Immature natural killer cell (primary cell): ENCODE results near the gene PCDH20. TPM values are rescaled to one million over a fixed set of nuclear protein-coding genes. Genes with fewer than 3 reads are reported as not detected.

Source experiments
- DNase-seq, 3 donors: peaks; one replicate each; pipeline ENCODE4 v3.0.0; 2022; ENCODE audit warnings: mixed read lengths in 1 of 3
- H3K27ac Mint-ChIP-seq, 6 donors: one replicate each; pipeline ENCODE4 v1.8.0; 2020; ENCODE audit warnings: mixed read lengths in 6 of 6, mild to moderate bottlenecking in 5 of 6, inconsistent platforms in 4 of 6, moderate library complexity in 3 of 6
- H3K27me3 Mint-ChIP-seq, 3 donors: one replicate each; pipeline ENCODE4 v1.8.0; 2020 to 2021; ENCODE audit warnings: low read depth in 3 of 3, mild to moderate bottlenecking in 3 of 3, mixed read lengths in 3 of 3, moderate library complexity in 3 of 3, inconsistent platforms in 1 of 3
- H3K36me3 Mint-ChIP-seq, 3 donors: one replicate each; pipeline ENCODE4 v1.8.0; 2020; ENCODE audit warnings: mixed read lengths in 3 of 3, inconsistent platforms in 2 of 3, mild to moderate bottlenecking in 2 of 3
- H3K4me1 Mint-ChIP-seq, 2 donors: one replicate each; pipeline ENCODE4 v1.8.0; 2020; ENCODE audit warnings: inconsistent platforms in 2 of 2, mild to moderate bottlenecking in 2 of 2, mixed read lengths in 2 of 2, moderate library complexity in 1 of 2
- H3K4me3 Mint-ChIP-seq, 5 donors: one replicate each; pipeline ENCODE4 v1.8.0; 2020; ENCODE audit warnings: mild to moderate bottlenecking in 5 of 5, mixed read lengths in 5 of 5, inconsistent platforms in 3 of 5, moderate library complexity in 3 of 5
- H3K9me3 Mint-ChIP-seq, 6 donors: one replicate each; pipeline ENCODE4 v1.8.0; 2020; ENCODE audit warnings: mild to moderate bottlenecking in 6 of 6, mixed read lengths in 6 of 6, inconsistent platforms in 4 of 6, moderate library complexity in 3 of 6
- polyA plus RNA-seq, 3 donors: library from polyadenylated mRNA; unstranded; fragments of 300-500 nt; fragmentation: Illumina TruSeq; gene quantifications; one replicate each; pipeline ENCODE4 v1.2.3, GENCODE V29; 2021

Gene PCDH20, protein sequence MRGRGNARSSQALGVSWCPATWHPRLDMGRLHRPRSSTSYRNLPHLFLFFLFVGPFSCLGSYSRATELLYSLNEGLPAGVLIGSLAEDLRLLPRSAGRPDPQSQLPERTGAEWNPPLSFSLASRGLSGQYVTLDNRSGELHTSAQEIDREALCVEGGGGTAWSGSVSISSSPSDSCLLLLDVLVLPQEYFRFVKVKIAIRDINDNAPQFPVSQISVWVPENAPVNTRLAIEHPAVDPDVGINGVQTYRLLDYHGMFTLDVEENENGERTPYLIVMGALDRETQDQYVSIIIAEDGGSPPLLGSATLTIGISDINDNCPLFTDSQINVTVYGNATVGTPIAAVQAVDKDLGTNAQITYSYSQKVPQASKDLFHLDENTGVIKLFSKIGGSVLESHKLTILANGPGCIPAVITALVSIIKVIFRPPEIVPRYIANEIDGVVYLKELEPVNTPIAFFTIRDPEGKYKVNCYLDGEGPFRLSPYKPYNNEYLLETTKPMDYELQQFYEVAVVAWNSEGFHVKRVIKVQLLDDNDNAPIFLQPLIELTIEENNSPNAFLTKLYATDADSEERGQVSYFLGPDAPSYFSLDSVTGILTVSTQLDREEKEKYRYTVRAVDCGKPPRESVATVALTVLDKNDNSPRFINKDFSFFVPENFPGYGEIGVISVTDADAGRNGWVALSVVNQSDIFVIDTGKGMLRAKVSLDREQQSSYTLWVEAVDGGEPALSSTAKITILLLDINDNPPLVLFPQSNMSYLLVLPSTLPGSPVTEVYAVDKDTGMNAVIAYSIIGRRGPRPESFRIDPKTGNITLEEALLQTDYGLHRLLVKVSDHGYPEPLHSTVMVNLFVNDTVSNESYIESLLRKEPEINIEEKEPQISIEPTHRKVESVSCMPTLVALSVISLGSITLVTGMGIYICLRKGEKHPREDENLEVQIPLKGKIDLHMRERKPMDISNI
- under 1 TPM in 1 of 3 donors, not detected in 2; 0.03 TPM for polyA plus RNA-seq

GRCh38 chr13:61415749-61416148, at the start of gene PCDH20:
Gene PCDH20 (minus strand): TSS chr13:61415849. CDS start chr13:61415158, 691 bp downstream.
- Mint-ChIP-seq H3K9me3 (peaks cover 10 to 35% (median 18%) of the 10 kb centered on the region in 6 donors), H3K27ac (no peak within 1 kb of the TSS), H3K27me3 (peaks cover 2 to 10% (median 4%) of the 10 kb centered on the region in 3 donors), H3K4me1 (no peaks in the 10 kb centered on the region), H3K36me3 (peaks cover 0 to 4% (median 0%) of the 10 kb centered on the region in 3 donors), H3K4me3 (no peak within 1 kb of the TSS)
- DNase-seq, result no peak

DNA sequence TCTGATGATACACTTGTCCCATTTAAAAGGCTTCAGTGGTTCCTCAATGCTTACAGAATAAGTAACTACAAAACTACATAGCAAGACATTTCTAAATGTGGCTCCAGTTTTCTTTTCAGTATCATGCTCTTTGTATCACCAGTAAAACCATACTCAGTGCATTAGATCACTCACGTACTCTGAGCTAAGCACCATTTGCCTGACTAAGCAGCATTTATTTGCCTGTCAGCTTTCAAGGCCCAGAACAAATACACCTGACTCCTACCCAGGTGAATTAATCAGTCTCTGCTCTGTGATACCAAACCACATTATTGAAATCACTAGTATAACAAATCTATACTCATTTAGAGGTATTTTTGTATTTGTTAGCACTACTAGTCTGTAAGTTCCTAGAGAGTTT, 47.4 kb upstream of the PCDH20 start:
- H3K9me3 Mint-ChIP-seq, result peaks cover 0 to 23% (median 8%) of the 10 kb centered on the region in 6 donors
- H3K4me1 Mint-ChIP-seq, result no peaks in the 10 kb centered on the region
- no peak overlapping the region for H3K4me3 Mint-ChIP-seq
- peaks cover 0 to 3% (median 0%) of the 10 kb centered on the region in 3 donors for H3K36me3 Mint-ChIP-seq
- no peak for DNase-seq
- no peak overlapping the region for H3K27ac Mint-ChIP-seq
- no peaks in the 10 kb centered on the region for H3K27me3 Mint-ChIP-seq

DNA sequence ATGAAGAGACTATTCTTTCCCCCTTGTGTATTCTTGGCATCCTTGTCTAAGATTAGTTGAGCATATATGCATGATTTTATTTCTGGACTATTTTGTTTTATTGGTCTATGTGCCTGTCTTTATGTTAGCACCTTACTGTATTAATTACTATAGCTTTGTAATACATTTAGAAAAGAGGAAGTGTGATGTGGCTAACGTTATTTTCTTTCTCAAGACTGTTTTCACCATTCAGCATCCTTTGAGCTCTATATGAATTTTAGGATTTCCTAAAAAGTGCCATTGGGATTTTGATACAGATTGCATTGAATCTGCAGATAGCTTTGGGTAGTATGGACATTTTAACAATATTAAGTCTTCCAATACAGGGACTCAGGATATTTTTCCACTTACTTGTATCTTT, 37.5 kb upstream of the PCDH20 start:
- no peak overlapping the region for H3K4me3 Mint-ChIP-seq
- H3K27me3 Mint-ChIP-seq, result peaks cover 0 to 2% (median 0%) of the 10 kb centered on the region in 3 donors
- peaks cover 7 to 41% (median 18%) of the 10 kb centered on the region in 6 donors for H3K9me3 Mint-ChIP-seq
- H3K36me3 Mint-ChIP-seq, result peaks cover 0 to 4% (median 0%) of the 10 kb centered on the region in 3 donors
- H3K27ac Mint-ChIP-seq, result no peak overlapping the region
- no peak for DNase-seq
- H3K4me1 Mint-ChIP-seq, result no peaks in the 10 kb centered on the region

GRCh38 chr13:61432029-61432428, 16.4 kb upstream of the PCDH20 start:
- no peak overlapping the region for H3K4me3 Mint-ChIP-seq
- H3K36me3 Mint-ChIP-seq, result no peaks in the 10 kb centered on the region
- peaks cover 0 to 2% (median 0%) of the 10 kb centered on the region in 3 donors for H3K27me3 Mint-ChIP-seq
- H3K27ac Mint-ChIP-seq, result no peak overlapping the region
- no peak for DNase-seq
- peaks cover 9 to 41% (median 29%) of the 10 kb centered on the region in 6 donors for H3K9me3 Mint-ChIP-seq
- H3K4me1 Mint-ChIP-seq, result no peaks in the 10 kb centered on the region

GRCh38 chr13:61423915-61424314, 8.3 kb upstream of the PCDH20 start:
- DNase-seq, result no peak
- H3K9me3 Mint-ChIP-seq, result peaks cover 2 to 19% (median 11%) of the 10 kb centered on the region in 6 donors
- peaks cover 0 to 3% (median 1%) of the 10 kb centered on the region in 3 donors for H3K27me3 Mint-ChIP-seq
- H3K27ac Mint-ChIP-seq, result no peak overlapping the region
- no peaks in the 10 kb centered on the region for H3K4me1 Mint-ChIP-seq
- no peak overlapping the region for H3K4me3 Mint-ChIP-seq
- no peaks in the 10 kb centered on the region for H3K36me3 Mint-ChIP-seq

GRCh38 chr13:61417086-61417570, 1.5 kb upstream of the PCDH20 start:
- no peaks in the 10 kb centered on the region for H3K4me1 Mint-ChIP-seq
- DNase-seq, result no peak
- H3K27me3 Mint-ChIP-seq, result peaks cover 2 to 10% (median 4%) of the 10 kb centered on the region in 3 donors
- peaks cover 9 to 41% (median 18%) of the 10 kb centered on the region in 6 donors for H3K9me3 Mint-ChIP-seq
- no peak overlapping the region for H3K4me3 Mint-ChIP-seq
- H3K36me3 Mint-ChIP-seq, result peaks cover 0 to 4% (median 0%) of the 10 kb centered on the region in 3 donors
- no peak overlapping the region for H3K27ac Mint-ChIP-seq

- H3K36me3 Mint-ChIP-seq, result peaks cover 0 to 4% (median 0%) of the 10 kb centered on the region in 3 donors
- H3K4me3 Mint-ChIP-seq, result no peak overlapping the region
- H3K27ac Mint-ChIP-seq, result no peak overlapping the region
- DNase-seq, result no peak
- H3K9me3 Mint-ChIP-seq, result peaks cover 10 to 34% (median 18%) of the 10 kb centered on the region in 6 donors
- H3K27me3 Mint-ChIP-seq, result peaks cover 2 to 10% (median 4%) of the 10 kb centered on the region in 3 donors
- H3K4me1 Mint-ChIP-seq, result no peaks in the 10 kb centered on the region
Observed at GRCh38 chr13:61415058-61415721, 459 bp downstream of the PCDH20 start.

- H3K4me3 Mint-ChIP-seq, result no peak overlapping the region
Observed at GRCh38 chr13:61414686-61415057, 977 bp downstream of the PCDH20 start.

DNA sequence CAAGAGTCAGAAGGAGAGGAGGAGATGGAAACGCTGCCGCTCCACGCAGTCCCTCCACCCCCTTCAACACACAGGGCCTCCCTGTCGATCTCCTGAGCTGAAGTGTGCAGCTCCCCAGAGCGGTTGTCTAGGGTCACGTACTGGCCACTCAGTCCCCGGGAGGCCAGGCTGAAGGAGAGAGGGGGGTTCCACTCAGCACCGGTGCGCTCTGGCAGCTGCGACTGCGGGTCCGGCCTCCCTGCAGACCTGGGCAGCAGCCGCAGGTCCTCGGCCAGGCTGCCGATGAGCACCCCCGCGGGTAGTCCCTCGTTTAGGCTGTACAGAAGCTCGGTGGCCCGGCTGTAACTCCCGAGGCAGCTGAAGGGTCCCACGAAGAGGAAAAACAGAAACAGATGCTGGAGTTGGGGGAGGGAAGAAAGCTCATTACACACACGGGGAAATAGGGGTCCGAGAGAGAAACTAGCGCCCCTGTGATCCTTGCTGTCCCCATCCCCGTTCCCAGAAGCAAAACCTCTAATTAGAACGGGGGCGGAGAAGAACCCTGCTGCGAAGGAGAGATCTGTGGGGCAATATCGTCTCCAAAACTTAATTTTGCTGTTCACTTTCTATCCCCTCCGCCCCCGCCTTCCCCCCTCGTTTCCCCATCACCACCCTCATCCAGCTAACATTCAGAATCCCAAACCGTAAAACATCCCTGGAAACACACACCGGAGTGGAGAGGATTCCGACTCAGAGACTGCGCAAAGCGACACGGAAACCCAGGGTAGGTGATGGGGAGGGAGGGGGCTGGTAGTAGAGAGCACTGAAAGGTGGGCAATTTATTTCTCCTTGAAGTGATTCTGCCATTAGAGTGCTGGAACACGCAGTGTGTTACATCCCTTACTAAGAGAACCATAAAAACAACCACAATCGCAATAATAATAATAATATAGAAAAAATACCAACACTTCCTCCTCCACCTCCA, 1.8 kb downstream of the PCDH20 start:
- Mint-ChIP-seq H3K36me3 (peaks cover 0 to 4% (median 0%) of the 10 kb centered on the region in 3 donors), H3K27ac (no peak overlapping the region), H3K4me1 (no peaks in the 10 kb centered on the region), H3K27me3 (peaks cover 2 to 10% (median 4%) of the 10 kb centered on the region in 3 donors), H3K9me3 (peaks cover 10 to 34% (median 18%) of the 10 kb centered on the region in 6 donors), H3K4me3 (no peak overlapping the region)
- no peak for DNase-seq

More at GRCh38 chr13:61414686-61415057, 977 bp downstream of the PCDH20 start:
- DNase-seq, result no peak
- H3K27ac Mint-ChIP-seq, result no peak overlapping the region
- peaks cover 2 to 10% (median 4%) of the 10 kb centered on the region in 3 donors for H3K27me3 Mint-ChIP-seq
- H3K9me3 Mint-ChIP-seq, result peaks cover 10 to 34% (median 18%) of the 10 kb centered on the region in 6 donors
- H3K36me3 Mint-ChIP-seq, result peaks cover 0 to 4% (median 0%) of the 10 kb centered on the region in 3 donors
- H3K4me1 Mint-ChIP-seq, result no peaks in the 10 kb centered on the region

GRCh38 chr13:61410669-61411297, 4.9 kb downstream of the PCDH20 start:
- DNase-seq, result no peak
- Mint-ChIP-seq H3K36me3 (peaks cover 0 to 4% (median 0%) of the 10 kb centered on the region in 3 donors), H3K4me1 (no peaks in the 10 kb centered on the region), H3K4me3 (no peak overlapping the region), H3K9me3 (peaks cover 9 to 32% (median 13%) of the 10 kb centered on the region in 6 donors), H3K27me3 (peaks cover 2 to 10% (median 7%) of the 10 kb centered on the region in 3 donors), H3K27ac (no peak overlapping the region)

GRCh38 chr13:61410266-61410665, 5.4 kb downstream of the PCDH20 start:
- H3K4me1 Mint-ChIP-seq, result no peaks in the 10 kb centered on the region
- peaks cover 2 to 8% (median 3%) of the 10 kb centered on the region in 3 donors for H3K27me3 Mint-ChIP-seq
- no peak overlapping the region for H3K27ac Mint-ChIP-seq
- H3K9me3 Mint-ChIP-seq, result peaks cover 7 to 28% (median 12%) of the 10 kb centered on the region in 6 donors
- H3K36me3 Mint-ChIP-seq, result no peaks in the 10 kb centered on the region
- DNase-seq, result no peak
- no peak overlapping the region for H3K4me3 Mint-ChIP-seq

- Mint-ChIP-seq H3K36me3 (no peaks in the 10 kb centered on the region), H3K27me3 (peaks cover 0 to 3% (median 2%) of the 10 kb centered on the region in 3 donors), H3K4me3 (no peak overlapping the region), H3K9me3 (peaks cover 0 to 22% (median 10%) of the 10 kb centered on the region in 6 donors), H3K4me1 (no peaks in the 10 kb centered on the region), H3K27ac (no peak overlapping the region)
- DNase-seq, result no peak
Observed at GRCh38 chr13:61408571-61408970, 7.1 kb downstream of the PCDH20 start.
